K562 (cell line): ENCODE results near the gene KCNQ2. TPM values are rescaled to one million over a fixed set of nuclear protein-coding genes. Genes with fewer than 3 reads are reported as not detected.

Experiments
- ATAC-seq: fragments of 200-7000 bp; cut with Tn5 transposase; 3 replicates; pipeline ENCODE4 v1.9.1; 2020; ENCODE audit warnings: moderate library complexity
- BruUV-seq: library from RNA; stranded (reverse); fragments of 400-500 nt; replicated peaks from 2 replicates; lab custom pipeline; 2021; lab: Mats Ljungman, UMichigan
- CTCF ChIA-PET: fragments of 300-600 bp; formaldehyde crosslinking; extraction: SDS; loops from one replicate; lab custom pipeline; 2021; ENCODE audit warnings: low intra/inter-chr PET ratio; lab: Yijun Ruan, JAX
- POLR2A ChIA-PET: fragments of 300-600, 350-650 bp; sonication (Branson Sonifier 250); formaldehyde crosslinking; extraction: SDS; loops from one replicate; lab custom pipeline; 2021; ENCODE audit warnings: antibody characterized with exemption, inconsistent platforms; lab: Yijun Ruan, JAX
- DNase-seq, 4 experiments: peaks; one replicate each; pipeline versions ENCODE4 v3.0.0 to v3.0.0-alpha.2; 2011 to 2018; ENCODE audit warnings: low spot score in 3 of 4, mixed read lengths in 3 of 4; ENCODE audit errors: extremely low read depth in 1 of 4
- FAIRE-seq: peaks from 2 replicates; lab custom pipeline; 2011; peaks lifted over from hg19 to GRCh38; lab: Jason Lieb, UNC
- H2AFZ ChIP-seq: 2 replicates; pipeline ENCODE4 v1.6.0; 2011; ENCODE audit warnings: low read depth, low read length, control low read depth, inconsistent platforms
- H3K27ac ChIP-seq: fragments of 200-600 bp; 3 replicates; pipeline ENCODE4 v1.8.0; 2011; ENCODE audit warnings: low read depth, mild to moderate bottlenecking, control low read depth, inconsistent platforms, low read length, moderate library complexity, mixed read lengths; ENCODE audit errors: extremely low read depth
- H3K27me3 ChIP-seq, 2 experiments: fragments of 300-600 bp in 1 of 2; 2 replicates in 1 of 2; 3 replicates in 1 of 2; pipeline versions ENCODE4 v1.6.0 to v1.8.0; 2011; ENCODE audit warnings: inconsistent platforms in 2 of 2, low read length in 2 of 2, mild to moderate bottlenecking in 1 of 2, mixed read lengths in 1 of 2, moderate library complexity in 1 of 2; ENCODE audit not compliant: control insufficient read depth in 2 of 2, insufficient read depth in 2 of 2
- H3K36me3 ChIP-seq: fragments of 300-600 bp; 3 replicates; pipeline ENCODE4 v1.8.0; 2011; ENCODE audit warnings: mild to moderate bottlenecking, low read length, inconsistent platforms; ENCODE audit not compliant: control insufficient read depth, insufficient read depth
- H3K4me1 ChIP-seq, 2 experiments: fragments of 200-600 bp in 1 of 2; replicated peaks in 1 of 2; 2 replicates in 1 of 2; 3 replicates in 1 of 2; pipeline versions ENCODE4 v1.5.1 to v1.8.0; 2011; ENCODE audit warnings: inconsistent platforms in 2 of 2, low read length in 2 of 2, mild to moderate bottlenecking in 1 of 2, mixed read lengths in 1 of 2, moderate library complexity in 1 of 2; ENCODE audit not compliant: control insufficient read depth in 2 of 2, insufficient read depth in 2 of 2
- H3K4me2 ChIP-seq: 2 replicates; pipeline ENCODE4 v1.6.1; 2011; ENCODE audit warnings: low read length, control low read depth, inconsistent platforms, mixed read lengths; ENCODE audit not compliant: insufficient read depth
- H3K4me3 ChIP-seq: fragments of 200-600 bp; sonication (generic), shearing (Covaris generic); 2 replicates; pipeline ENCODE4 v1.5.1; 2016; ENCODE audit warnings: control low read depth, inconsistent platforms
- H3K79me2 ChIP-seq: fragments of 200-600 bp; 3 replicates; pipeline ENCODE4 v1.8.0; 2011; ENCODE audit warnings: low read length, inconsistent platforms; ENCODE audit not compliant: control insufficient read depth, insufficient read depth
- H3K9ac ChIP-seq, 2 experiments: 2 replicates each; pipeline versions ENCODE4 v1.6.0 to v1.6.1; 2011; ENCODE audit warnings: low read depth in 2 of 2, low read length in 2 of 2, control low read depth in 1 of 2, inconsistent platforms in 1 of 2, mild to moderate bottlenecking in 1 of 2, mixed read lengths in 1 of 2; ENCODE audit not compliant: insufficient read depth in 1 of 2
- H3K9me1 ChIP-seq: one replicate; pipeline ENCODE4 v1.6.0; 2011; ENCODE audit warnings: inconsistent platforms, mild to moderate bottlenecking, low read length, moderate library complexity; ENCODE audit not compliant: control insufficient read depth, insufficient read depth
- H3K9me3 ChIP-seq: replicated peaks from 2 replicates; pipeline ENCODE4 v1.5.1; 2011; ENCODE audit warnings: low read depth, low read length, inconsistent platforms; ENCODE audit not compliant: control insufficient read depth, insufficient read depth
- H4K20me1 ChIP-seq: replicated peaks from 2 replicates; pipeline ENCODE4 v1.6.1; 2011; ENCODE audit warnings: low read length, inconsistent platforms, mixed read lengths; ENCODE audit not compliant: control insufficient read depth, insufficient read depth
- CEBPG ChIP-seq, 3 experiments: fragments of 200-800 bp in 1 of 3; sonication (Bioruptor generic) in 1 of 3; sonication (generic) in 1 of 3; formaldehyde crosslinking in 1 of 3; IDR thresholded peaks in 2 of 3; conservative IDR thresholded peaks in 1 of 3; 2 replicates each; pipeline versions ENCODE4 v1.6.1 to v1.8.0; 2016 to 2022; ENCODE audit warnings: missing compliant biosample characterization in 2 of 3, missing genetic modification characterization in 2 of 3, mild to moderate bottlenecking in 1 of 3, missing genetic modification reagents in 1 of 3
- HIVEP1 ChIP-seq: fragments of 250-450 bp; sonication (Bioruptor Pico); IDR thresholded peaks from 2 replicates; pipeline ENCODE4 v1.4.0; 2020; ENCODE audit warnings: mild to moderate bottlenecking
- NFIX ChIP-seq: fragments of 250-450 bp; sonication (Bioruptor Pico); IDR thresholded peaks from 2 replicates; pipeline ENCODE4 v1.4.0; 2020; ENCODE audit warnings: low read depth, mild to moderate bottlenecking, moderate library complexity
- NR2C1 ChIP-seq, 2 experiments: fragments of 450-650 bp; IDR thresholded peaks; 2 replicates each; pipeline ENCODE4 v1.6.1; 2017; ENCODE audit warnings: mild to moderate bottlenecking in 2 of 2, antibody characterized with exemption in 1 of 2, inconsistent platforms in 1 of 2, missing compliant biosample characterization in 1 of 2, missing genetic modification characterization in 1 of 2
- PHF21A ChIP-seq: fragments of 450-650 bp; IDR thresholded peaks from 2 replicates; pipeline ENCODE4 v1.6.1; 2017; ENCODE audit warnings: low read depth, borderline replicate concordance
- RAD21 ChIP-seq, 2 experiments: fragments of 250-450 bp in 1 of 2; fragments of 450-650 bp in 1 of 2; sonication (Bioruptor Pico) in 1 of 2; formaldehyde crosslinking in 1 of 2; IDR thresholded peaks in 1 of 2; conservative IDR thresholded peaks in 1 of 2; 2 replicates each; pipeline versions ENCODE4 v1.4.0 to v1.8.0; 2020 to 2022; ENCODE audit warnings: mild to moderate bottlenecking in 2 of 2, moderate library complexity in 1 of 2
- SUPT5H ChIP-seq: fragments of 450-650 bp; IDR thresholded peaks from 2 replicates; pipeline ENCODE4 v1.6.1; 2016
- TOE1 ChIP-seq, 2 experiments: fragments of 450-650 bp in 1 of 2; sonication (generic) in 1 of 2; formaldehyde crosslinking in 1 of 2; IDR thresholded peaks; 2 replicates each; pipeline versions ENCODE4 v1.7.1 to v1.8.0; 2016 to 2022; ENCODE audit warnings: borderline replicate concordance in 2 of 2, mild to moderate bottlenecking in 2 of 2, antibody characterized with exemption in 1 of 2, inconsistent platforms in 1 of 2, low read depth in 1 of 2, missing genetic modification reagents in 1 of 2, moderate library complexity in 1 of 2
- TRIM24 ChIP-seq, 2 experiments: fragments of 450-650 bp; IDR thresholded peaks; 2 replicates each; pipeline ENCODE4 v1.6.1; 2016
- ZFP1 ChIP-seq: fragments of 450-650 bp; formaldehyde crosslinking; IDR thresholded peaks from 2 replicates; pipeline ENCODE4 v1.4.0; 2020; ENCODE audit warnings: mild to moderate bottlenecking, mixed read lengths
- ZNF174 ChIP-seq: fragments of 250-450 bp; sonication (Bioruptor Pico); IDR thresholded peaks from 2 replicates; pipeline ENCODE4 v1.4.0; 2020; ENCODE audit warnings: mild to moderate bottlenecking
- WGBS: fragments of 100-300 bp; shearing (Covaris generic); methylation state at CpG from one replicate; pipeline ENCODE4 v1.1.6; 2016; ENCODE audit warnings: low coverage, mixed read lengths; ENCODE audit not compliant: insufficient coverage; ENCODE audit errors: missing lambda C conversion rate; 5-methylcytosine and 5-hydroxymethylcytosine counted together
- in situ Hi-C: fragments of 300-500 bp; cut with MboI; formaldehyde crosslinking; loops from 4 replicates; pipeline ENCODE4 v1.15.0; 2018; ENCODE audit warnings: inconsistent platforms, mixed read lengths
- intact Hi-C: fragments of 100-400 bp; cut with micrococcal nuclease; formaldehyde crosslinking; loops from 2 replicates; pipeline ENCODE4 v1.14.2; 2022
- polyA plus RNA-seq, 8 experiments: library from polyadenylated mRNA; depleted of rRNA in 4 of 8; stranded (reverse) in 5 of 8; unstranded in 3 of 8; fragments of >200 nt; fragmentation: Nextera tagmentation in 2 of 8; fragmentation: Illumina TruSeq in 1 of 8; extraction: Ambion mirVana in 2 of 8; extraction: Trizol in 1 of 8; gene quantifications; 2 replicates each; pipeline versions ENCODE4 v1.2.1 to v1.2.3, GENCODE V29; 2011 to 2014; ENCODE audit warnings: inconsistent platforms in 1 of 8, missing spikeins in 1 of 8
- total RNA-seq, 7 experiments: library from RNA; depleted of rRNA in 6 of 7; stranded (reverse); fragments of >200 nt in 6 of 7; fragmentation: Illumina TruSeq in 2 of 7; extraction: Trizol in 2 of 7; gene quantifications; 2 replicates each; pipeline versions ENCODE4 v1.2.1 to v1.2.3, GENCODE V29; 2011 to 2021; ENCODE audit warnings: low replicate concordance in 1 of 7
- TF ChIP-seq, protein P1 (sequence below), 2 experiments: fragments of 450-650 bp; IDR thresholded peaks; 2 replicates each; pipeline ENCODE4 v1.6.1; 2018; ENCODE audit warnings: mild to moderate bottlenecking in 2 of 2, low read depth in 1 of 2; ENCODE audit not compliant: partially characterized antibody in 2 of 2
- TF ChIP-seq, protein P2 (sequence below): fragments of 450-650 bp; formaldehyde crosslinking; conservative IDR thresholded peaks from 2 replicates; pipeline ENCODE4 v1.4.0; 2022; ENCODE audit warnings: mild to moderate bottlenecking, missing genetic modification characterization

The KCNQ2 gene
- total and polyA plus RNA-seq, 9 of the 15 experiments (the other 6 are each of a cell fraction or from before 2014, with no cell fraction given): 0.13 to 0.16 TPM; not detected in 7

DNA sequence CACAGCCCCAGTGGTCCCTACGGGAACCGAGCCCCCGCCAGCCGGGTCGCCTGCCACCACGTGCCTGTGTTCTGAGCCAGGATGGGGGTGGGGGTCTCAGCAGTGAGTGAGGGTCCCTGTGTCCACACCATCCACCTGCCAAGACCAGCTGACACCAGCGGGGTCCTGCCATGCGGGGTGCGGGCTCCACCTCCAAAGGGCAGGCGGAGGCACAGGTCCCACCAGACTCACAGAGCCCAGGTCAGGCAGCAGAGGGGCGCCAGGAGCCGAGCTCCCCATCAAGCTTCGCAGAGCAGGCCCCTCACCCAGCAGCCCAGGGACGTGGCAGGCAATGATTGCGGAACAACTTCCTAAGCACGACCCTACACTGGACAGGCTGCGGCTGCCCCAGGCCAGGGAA, 50.5 kb downstream of the KCNQ2 start:
- no peaks in the 10 kb centered on the region for H3K9me1 ChIP-seq
- H3K79me2 ChIP-seq: no peaks in the 10 kb centered on the region
- H3K9me3 ChIP-seq: no peaks in the 10 kb centered on the region
- POLR2A ChIA-PET: interaction anchor here (1.0 kb wide), 1 partner anchor 17 kb away, joined by 4 read pairs; no protein-coding TSS in a partner anchor
- ATAC-seq (no peak), DNase-seq (no peak), FAIRE-seq (no peak)
- in situ Hi-C loops: no loop called here
- intact Hi-C loops: no loop called here
- no TSS peak for BruUV-seq
- no peaks in the 10 kb centered on the region for H3K36me3 ChIP-seq
- no peak overlapping the region for H3K27ac ChIP-seq
- no peak overlapping the region for H3K9ac ChIP-seq
- TF ChIP-seq, protein P1, sequence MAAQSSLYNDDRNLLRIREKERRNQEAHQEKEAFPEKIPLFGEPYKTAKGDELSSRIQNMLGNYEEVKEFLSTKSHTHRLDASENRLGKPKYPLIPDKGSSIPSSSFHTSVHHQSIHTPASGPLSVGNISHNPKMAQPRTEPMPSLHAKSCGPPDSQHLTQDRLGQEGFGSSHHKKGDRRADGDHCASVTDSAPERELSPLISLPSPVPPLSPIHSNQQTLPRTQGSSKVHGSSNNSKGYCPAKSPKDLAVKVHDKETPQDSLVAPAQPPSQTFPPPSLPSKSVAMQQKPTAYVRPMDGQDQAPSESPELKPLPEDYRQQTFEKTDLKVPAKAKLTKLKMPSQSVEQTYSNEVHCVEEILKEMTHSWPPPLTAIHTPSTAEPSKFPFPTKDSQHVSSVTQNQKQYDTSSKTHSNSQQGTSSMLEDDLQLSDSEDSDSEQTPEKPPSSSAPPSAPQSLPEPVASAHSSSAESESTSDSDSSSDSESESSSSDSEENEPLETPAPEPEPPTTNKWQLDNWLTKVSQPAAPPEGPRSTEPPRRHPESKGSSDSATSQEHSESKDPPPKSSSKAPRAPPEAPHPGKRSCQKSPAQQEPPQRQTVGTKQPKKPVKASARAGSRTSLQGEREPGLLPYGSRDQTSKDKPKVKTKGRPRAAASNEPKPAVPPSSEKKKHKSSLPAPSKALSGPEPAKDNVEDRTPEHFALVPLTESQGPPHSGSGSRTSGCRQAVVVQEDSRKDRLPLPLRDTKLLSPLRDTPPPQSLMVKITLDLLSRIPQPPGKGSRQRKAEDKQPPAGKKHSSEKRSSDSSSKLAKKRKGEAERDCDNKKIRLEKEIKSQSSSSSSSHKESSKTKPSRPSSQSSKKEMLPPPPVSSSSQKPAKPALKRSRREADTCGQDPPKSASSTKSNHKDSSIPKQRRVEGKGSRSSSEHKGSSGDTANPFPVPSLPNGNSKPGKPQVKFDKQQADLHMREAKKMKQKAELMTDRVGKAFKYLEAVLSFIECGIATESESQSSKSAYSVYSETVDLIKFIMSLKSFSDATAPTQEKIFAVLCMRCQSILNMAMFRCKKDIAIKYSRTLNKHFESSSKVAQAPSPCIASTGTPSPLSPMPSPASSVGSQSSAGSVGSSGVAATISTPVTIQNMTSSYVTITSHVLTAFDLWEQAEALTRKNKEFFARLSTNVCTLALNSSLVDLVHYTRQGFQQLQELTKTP (IDR thresholded peaks at IDR 0.05; ENCODE audit: low read depth in 1 of 2, partially characterized antibody in 2 of 2): no peak
- TF ChIP-seq NFIX (CRISPR knock-in tag) (no peak), CEBPG (CRISPR knock-in tag; IDR thresholded peaks at IDR 0.05) (no peak), CEBPG (tag; conservative IDR thresholded peaks at IDR 0.05 in 1 of 2, IDR thresholded peaks at IDR 0.05 in 1 of 2) (no peak), SUPT5H (no peak), PHF21A (no peak), NR2C1 (IDR thresholded peaks at IDR 0.05) (no peak), NR2C1 (tag; IDR thresholded peaks at IDR 0.05) (no peak), ZNF174 (CRISPR knock-in tag) (no peak), RAD21 (CRISPR knock-in tag; conservative IDR thresholded peaks at IDR 0.05 in 1 of 2, IDR thresholded peaks at IDR 0.05 in 1 of 2) (no peak), TOE1 (IDR thresholded peaks at IDR 0.05; ENCODE audit: borderline replicate concordance) (no peak), TOE1 (CRISPR knock-in tag; IDR thresholded peaks at IDR 0.05; ENCODE audit: borderline replicate concordance, low read depth) (no peak), TRIM24 (IDR thresholded peaks at IDR 0.05) (no peak), HIVEP1 (no peak), ZFP1 (no peak)
- TF ChIP-seq, protein P2, sequence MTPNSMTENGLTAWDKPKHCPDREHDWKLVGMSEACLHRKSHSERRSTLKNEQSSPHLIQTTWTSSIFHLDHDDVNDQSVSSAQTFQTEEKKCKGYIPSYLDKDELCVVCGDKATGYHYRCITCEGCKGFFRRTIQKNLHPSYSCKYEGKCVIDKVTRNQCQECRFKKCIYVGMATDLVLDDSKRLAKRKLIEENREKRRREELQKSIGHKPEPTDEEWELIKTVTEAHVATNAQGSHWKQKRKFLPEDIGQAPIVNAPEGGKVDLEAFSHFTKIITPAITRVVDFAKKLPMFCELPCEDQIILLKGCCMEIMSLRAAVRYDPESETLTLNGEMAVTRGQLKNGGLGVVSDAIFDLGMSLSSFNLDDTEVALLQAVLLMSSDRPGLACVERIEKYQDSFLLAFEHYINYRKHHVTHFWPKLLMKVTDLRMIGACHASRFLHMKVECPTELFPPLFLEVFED: no peak
- H2AFZ ChIP-seq: no peak overlapping the region
- CTCF ChIA-PET: no interaction called here
- peaks cover 0 to 36% of the 10 kb centered on the region in 2 experiments; a peak in 2 of 5 replicates for H3K4me1 ChIP-seq
- H3K27me3 ChIP-seq: peaks cover 78 to 98% of the 10 kb centered on the region in 2 experiments; a peak in 4 of 5 replicates
- 10% methylated on average over 16 of the region's 17 CpGs for WGBS
- no peak overlapping the region for H3K4me3 ChIP-seq
- peaks cover 5% of the 10 kb centered on the region; the same call in 1 of the 2 replicates for H4K20me1 ChIP-seq
- no peak overlapping the region for H3K4me2 ChIP-seq
